K562 (cell line): Measurements from ENCODE around the gene PRKAR2B. TPM values are rescaled to one million over a fixed set of nuclear protein-coding genes. Genes with fewer than 3 reads are reported as not detected.

ENCODE experiments used
- AFF4 ChIP-seq: sonication (generic); formaldehyde crosslinking; IDR thresholded peaks from 2 replicates; pipeline ENCODE4 v1.8.0; 2023; ENCODE audit warnings: mild to moderate bottlenecking, missing genetic modification reagents
- ARID3A ChIP-seq: IDR thresholded peaks from 2 replicates; pipeline ENCODE4 v1.6.1; 2012; ENCODE audit warnings: low read depth, low read length, improper control_type of control experiment, borderline replicate concordance
- CCAR2 ChIP-seq: fragments of 200-400 bp; formaldehyde crosslinking; IDR thresholded peaks from 2 replicates; pipeline ENCODE4 v1.6.1; 2017; ENCODE audit warnings: mild to moderate bottlenecking, low read depth, low read length
- COPS2 ChIP-seq: fragments of 450-650 bp; conservative IDR thresholded peaks from 2 replicates; pipeline ENCODE4 v1.6.1; 2016; ENCODE audit warnings: mild to moderate bottlenecking, moderate library complexity
- CTBP1 ChIP-seq: fragments of 450-650 bp; IDR thresholded peaks from 2 replicates; pipeline ENCODE4 v1.6.1; 2016; ENCODE audit warnings: borderline replicate concordance
- MED1 ChIP-seq: sonication (generic); formaldehyde crosslinking; IDR thresholded peaks from 2 replicates; pipeline ENCODE4 v1.8.1; 2023; ENCODE audit warnings: missing genetic modification reagents, borderline replicate concordance
- NFRKB ChIP-seq: fragments of 450-650 bp; IDR thresholded peaks from 2 replicates; pipeline ENCODE4 v1.6.1; 2016; ENCODE audit warnings: low read depth
- OTX1 ChIP-seq: fragments of 450-650 bp; formaldehyde crosslinking; IDR thresholded peaks from 2 replicates; pipeline ENCODE4 v1.4.0; 2022; ENCODE audit warnings: mild to moderate bottlenecking
- PHB2 ChIP-seq: fragments of 450-650 bp; IDR thresholded peaks from 2 replicates; pipeline ENCODE4 v1.6.1; 2017; ENCODE audit warnings: low read depth
- PREB ChIP-seq: sonication (generic); formaldehyde crosslinking; IDR thresholded peaks from 2 replicates; pipeline ENCODE4 v1.8.1; 2023; ENCODE audit warnings: mild to moderate bottlenecking, missing genetic modification reagents
- PTTG1 ChIP-seq: fragments of 450-650 bp; IDR thresholded peaks from 2 replicates; pipeline ENCODE4 v1.6.1; 2016; ENCODE audit warnings: low read depth, mild to moderate bottlenecking, missing genetic modification characterization, missing compliant biosample characterization
- RBBP5 ChIP-seq: fragments of 200-600 bp; sonication (generic); IDR thresholded peaks from 2 replicates; pipeline ENCODE4 v1.6.1; 2012; ENCODE audit warnings: borderline replicate concordance, mild to moderate bottlenecking, low read length, control low read depth, inconsistent platforms; ENCODE audit not compliant: insufficient read depth, poor library complexity, severe bottlenecking
- SMARCA5 ChIP-seq: fragments of 450-650 bp; IDR thresholded peaks from 2 replicates; pipeline ENCODE4 v1.6.1; 2016
- SRSF3 ChIP-seq: fragments of 200-400 bp; formaldehyde crosslinking; IDR thresholded peaks from 2 replicates; pipeline ENCODE4 v1.6.1; 2016; ENCODE audit warnings: mild to moderate bottlenecking, low read length, moderate library complexity; ENCODE audit not compliant: insufficient read depth
- TAF1 ChIP-seq: IDR thresholded peaks from 2 replicates; pipeline ENCODE4 v1.6.1; 2011; ENCODE audit warnings: mild to moderate bottlenecking, low read length, moderate library complexity; ENCODE audit not compliant: insufficient read depth, control insufficient read depth, severe bottlenecking; ENCODE audit errors: extremely low read depth
- TAF7 ChIP-seq: fragments of 450-650 bp; IDR thresholded peaks from 2 replicates; pipeline ENCODE4 v1.6.1; 2016; ENCODE audit warnings: missing genetic modification characterization, missing compliant biosample characterization
- TAF9B ChIP-seq: fragments of 450-650 bp; IDR thresholded peaks from 2 replicates; pipeline ENCODE4 v1.6.1; 2018; ENCODE audit warnings: mild to moderate bottlenecking; ENCODE audit not compliant: partially characterized antibody
- TOE1 ChIP-seq, 2 experiments: fragments of 450-650 bp in 1 of 2; sonication (generic) in 1 of 2; formaldehyde crosslinking in 1 of 2; IDR thresholded peaks; 2 replicates each; pipeline versions ENCODE4 v1.7.1 to v1.8.0; 2016 to 2022; ENCODE audit warnings: borderline replicate concordance in 2 of 2, mild to moderate bottlenecking in 2 of 2, antibody characterized with exemption in 1 of 2, inconsistent platforms in 1 of 2, low read depth in 1 of 2, missing genetic modification reagents in 1 of 2, moderate library complexity in 1 of 2
- ZBTB8A ChIP-seq: fragments of 450-650 bp; IDR thresholded peaks from 2 replicates; pipeline ENCODE4 v1.6.1; 2018; ENCODE audit warnings: mild to moderate bottlenecking, moderate library complexity; ENCODE audit not compliant: partially characterized antibody
- ZNF311 ChIP-seq: fragments of 250-450 bp; sonication (Bioruptor Pico); IDR thresholded peaks from 2 replicates; pipeline ENCODE4 v1.4.0; 2020; ENCODE audit warnings: mild to moderate bottlenecking, moderate library complexity
- ZNF444 ChIP-seq: fragments of 250-450 bp; sonication (Bioruptor Pico); IDR thresholded peaks from 2 replicates; pipeline ENCODE4 v1.4.0; 2020; ENCODE audit warnings: mild to moderate bottlenecking, moderate library complexity
- polyA plus RNA-seq, 8 experiments: library from polyadenylated mRNA; depleted of rRNA in 4 of 8; stranded (reverse) in 5 of 8; unstranded in 3 of 8; fragments of >200 nt; fragmentation: Nextera tagmentation in 2 of 8; fragmentation: Illumina TruSeq in 1 of 8; extraction: Ambion mirVana in 2 of 8; extraction: Trizol in 1 of 8; gene quantifications; 2 replicates each; pipeline versions ENCODE4 v1.2.1 to v1.2.3, GENCODE V29; 2011 to 2014; ENCODE audit warnings: inconsistent platforms in 1 of 8, missing spikeins in 1 of 8
- total RNA-seq, 7 experiments: library from RNA; depleted of rRNA in 6 of 7; stranded (reverse); fragments of >200 nt in 6 of 7; fragmentation: Illumina TruSeq in 2 of 7; extraction: Trizol in 2 of 7; gene quantifications; 2 replicates each; pipeline versions ENCODE4 v1.2.1 to v1.2.3, GENCODE V29; 2011 to 2021; ENCODE audit warnings: low replicate concordance in 1 of 7

Gene PRKAR2B
- total and polyA plus RNA-seq, 9 of the 15 experiments (the other 6 are each of a cell fraction or from before 2014, with no cell fraction given), result 59.0 to 173 (median 129) TPM

- peak; percentile 70; the same call in 1 of the 2 replicates for TF ChIP-seq TOE1 (IDR thresholded peaks at IDR 0.05; ENCODE audit: borderline replicate concordance)
- no peak for TF ChIP-seq TOE1 (CRISPR knock-in tag; IDR thresholded peaks at IDR 0.05; ENCODE audit: borderline replicate concordance, low read depth)
- peak; percentile 79 for TF ChIP-seq TAF1
- no peak; the same call in 1 of the 2 replicates for TF ChIP-seq CTBP1
- peak; percentile 98 for TF ChIP-seq NFRKB
- 0 out of 2 replicates have a peak, but pooled peaks have one; percentile 43 for TF ChIP-seq PTTG1 (tag)
- peak; percentile 27 for TF ChIP-seq RBBP5
- no peak; the same call in 1 of the 2 replicates for TF ChIP-seq ARID3A
- TF ChIP-seq MED1 (CRISPR knock-in tag), result no peak
- peak; percentile 82; the same call in 1 of the 2 replicates for TF ChIP-seq AFF4
- TF ChIP-seq SRSF3, result no peak
- TF ChIP-seq COPS2, result no peak
- TF ChIP-seq ZNF311 (CRISPR knock-in tag), result no peak
- no peak for TF ChIP-seq PREB (CRISPR knock-in tag)
- TF ChIP-seq ZBTB8A, result no peak
- no peak for TF ChIP-seq ZNF444 (CRISPR knock-in tag)
- peak; percentile 91 for TF ChIP-seq SMARCA5
- peak; percentile 86 for TF ChIP-seq TAF7 (tag)
- TF ChIP-seq CCAR2, result no peak
- TF ChIP-seq PHB2, result no peak
- 0 out of 2 replicates have a peak, but pooled peaks have one; percentile 56 for TF ChIP-seq OTX1 (CRISPR knock-in tag)
- TF ChIP-seq TAF9B, result peak; percentile 81
Measured at GRCh38 chr7:107167483-107168232, 123.2 kb downstream of the PRKAR2B start (continued).
